Caki2 (cell line): ENCODE measurements around the gene ACOXL. TPM values are rescaled to one million over a fixed set of nuclear protein-coding genes. Genes with fewer than 3 reads are reported as not detected.

Experiments used
- DNase-seq: peaks from one replicate; pipeline ENCODE4 v3.0.0-alpha.2; 2015; ENCODE audit warnings: low read depth
- in situ Hi-C: cut with HindIII; loops from 2 replicates; pipeline ENCODE4 v1.10.0; 2016; ENCODE audit warnings: low sequenced_read_pairs, low pct_unique_long_range_greater_than_20kb, mixed read lengths
- total RNA-seq: library from RNA; depleted of rRNA; stranded (reverse); fragments of >200 nt; shearing (Covaris generic); gene quantifications from 2 replicates; pipeline ENCODE4 v1.2.3, GENCODE V29; 2014; ENCODE audit warnings: low replicate concordance; rRNA removed

The ACOXL gene
- total RNA-seq, 1 experiment from 2014 or later = not detected

- DNase-seq = no peak
- in situ Hi-C loops = no loop called here
Observed at GRCh38 chr2:111154758-111155157, 422.4 kb downstream of the ACOXL start.

DNA sequence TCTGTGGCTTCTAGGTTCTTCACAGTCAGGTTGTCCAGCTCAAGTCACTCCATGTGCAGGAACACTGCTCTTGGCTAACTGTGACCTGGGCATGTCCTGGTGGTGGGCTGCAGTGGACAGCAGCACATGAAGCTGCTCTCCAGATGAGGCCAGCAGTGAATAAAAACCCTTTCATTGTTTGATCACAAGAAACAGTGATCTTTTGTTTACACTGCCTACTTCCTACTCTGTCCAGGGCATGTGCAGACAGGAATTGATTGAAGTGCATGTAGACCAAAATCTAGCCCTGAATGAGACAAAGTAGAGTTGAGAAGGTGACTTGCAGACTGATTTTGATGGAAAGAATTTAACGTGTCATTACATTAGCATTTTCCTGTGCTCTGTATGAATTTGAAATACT lies 423.2 kb downstream of the ACOXL start:
- DNase-seq = no peak
- in situ Hi-C loops = no loop called here

DNA sequence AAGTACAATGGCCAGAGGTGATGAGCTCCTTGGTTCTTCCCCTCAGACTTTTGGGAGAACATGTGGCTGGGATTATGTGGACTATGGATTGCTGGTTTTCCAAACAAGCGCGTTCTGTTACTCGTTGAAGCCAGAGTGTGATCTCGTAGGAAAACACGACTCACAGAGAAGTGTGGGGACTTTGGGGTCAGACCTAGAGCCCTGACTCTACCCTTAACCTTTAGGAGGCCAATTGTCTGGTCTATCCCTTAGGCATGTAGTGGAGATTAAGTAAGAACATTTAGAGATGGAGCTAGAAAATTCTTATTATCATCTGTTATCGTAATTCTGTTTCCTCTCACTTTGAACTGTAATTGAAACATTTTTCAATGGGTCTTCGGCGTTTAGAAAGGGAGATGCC lies 424.2 kb downstream of the ACOXL start:
- no peak for DNase-seq
- in situ Hi-C loops = no loop called here

- no peak for DNase-seq
- in situ Hi-C loops = no loop called here
Observed at GRCh38 chr2:111157071-111157661, 424.8 kb downstream of the ACOXL start.

DNA sequence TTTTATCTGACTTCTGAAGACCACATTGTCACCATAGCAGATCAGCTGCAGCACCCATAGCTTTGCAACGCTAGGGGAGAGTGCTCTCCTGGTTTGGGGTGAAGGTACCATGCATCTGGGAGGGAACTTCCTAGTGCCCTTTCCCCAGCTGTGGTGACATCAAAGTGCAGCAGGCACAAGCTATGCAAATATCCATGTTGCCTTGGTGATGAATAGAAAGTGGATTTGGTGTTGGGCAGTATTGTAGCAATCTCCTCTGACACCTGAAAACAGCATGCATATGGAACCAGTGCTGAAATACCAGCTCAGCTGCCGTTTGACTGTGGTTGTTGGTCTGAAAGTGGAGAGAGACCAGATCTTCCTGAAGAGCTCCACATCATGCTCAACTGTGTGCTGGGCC lies 425.4 kb downstream of the ACOXL start:
- in situ Hi-C loops = no loop called here

DNA sequence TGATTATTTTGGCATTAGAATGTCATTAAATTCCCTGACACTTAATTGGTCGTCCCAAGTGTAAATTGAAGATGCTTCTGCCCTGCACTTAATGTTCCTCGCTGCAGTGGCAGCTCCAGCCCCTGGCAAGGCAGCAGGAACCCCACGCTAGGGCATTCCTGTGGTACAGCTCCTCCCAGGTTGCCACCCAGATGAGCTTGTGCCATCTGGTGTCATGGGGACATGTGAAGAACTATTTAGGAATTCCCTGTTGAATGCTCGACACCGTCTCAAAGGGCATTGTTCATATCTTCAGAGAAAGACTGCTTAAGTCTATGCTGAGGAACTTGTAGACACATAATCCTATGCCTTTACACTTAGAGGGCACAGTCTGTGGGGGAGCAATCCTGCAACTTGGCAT lies 427.3 kb downstream of the ACOXL start:
- in situ Hi-C loops = no loop called here
- DNase-seq = no peak

More for the DNA sequence above, 425.4 kb downstream of the ACOXL start:
- no peak for DNase-seq

DNA sequence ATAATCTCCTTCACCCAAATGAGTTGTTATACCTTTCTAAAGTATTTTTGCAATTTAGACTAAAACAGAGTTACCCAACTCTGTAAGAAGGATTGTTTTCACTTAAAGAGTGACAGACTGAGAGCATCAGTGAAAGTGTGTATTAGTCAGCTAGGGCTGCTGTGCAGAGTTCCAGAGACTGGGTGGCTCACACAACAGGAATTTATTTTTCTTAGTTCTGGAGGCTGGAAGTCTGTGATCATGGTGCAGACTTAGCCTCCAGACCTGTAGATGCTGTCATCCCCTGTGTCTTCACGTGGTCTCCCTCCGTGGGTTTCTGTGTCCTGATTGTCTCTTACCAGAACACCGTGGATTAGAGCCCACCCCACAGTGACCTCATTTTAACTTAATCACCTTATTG lies 428.4 kb downstream of the ACOXL start:
- peak; percentile 29 for DNase-seq
- in situ Hi-C loops = no loop called here

- no peak for DNase-seq
- in situ Hi-C loops = no loop called here
Observed at GRCh38 chr2:111161971-111162370, 429.6 kb downstream of the ACOXL start.

- no peak for DNase-seq
Observed at GRCh38 chr2:111162718-111163331, 430.5 kb downstream of the ACOXL start.

DNA sequence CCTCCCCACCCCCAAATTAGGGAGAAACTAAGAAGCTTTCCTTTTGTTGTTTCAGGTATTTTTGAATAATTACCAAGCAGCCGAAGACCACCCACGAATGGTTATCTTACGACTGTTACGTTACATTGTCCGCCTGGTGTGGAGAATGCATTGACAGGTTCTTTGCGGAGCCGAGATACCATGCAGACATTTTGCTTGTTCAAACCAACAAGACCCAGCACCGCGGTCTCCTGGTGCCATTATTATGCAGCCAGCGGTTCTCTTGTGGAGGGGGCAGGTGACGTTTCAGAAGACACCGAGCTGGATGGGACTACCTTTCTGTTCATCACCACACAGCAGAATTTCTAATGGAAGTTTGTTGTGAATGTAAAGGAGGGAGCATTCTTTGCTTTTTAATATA lies 431.7 kb downstream of the ACOXL start:
- in situ Hi-C loops = no loop called here
- no peak for DNase-seq

More at GRCh38 chr2:111162718-111163331, 430.5 kb downstream of the ACOXL start:
- in situ Hi-C loops = no loop called here

- in situ Hi-C loops = no loop called here
- DNase-seq = no peak
Observed at GRCh38 chr2:111165084-111165483, 432.7 kb downstream of the ACOXL start.

DNA sequence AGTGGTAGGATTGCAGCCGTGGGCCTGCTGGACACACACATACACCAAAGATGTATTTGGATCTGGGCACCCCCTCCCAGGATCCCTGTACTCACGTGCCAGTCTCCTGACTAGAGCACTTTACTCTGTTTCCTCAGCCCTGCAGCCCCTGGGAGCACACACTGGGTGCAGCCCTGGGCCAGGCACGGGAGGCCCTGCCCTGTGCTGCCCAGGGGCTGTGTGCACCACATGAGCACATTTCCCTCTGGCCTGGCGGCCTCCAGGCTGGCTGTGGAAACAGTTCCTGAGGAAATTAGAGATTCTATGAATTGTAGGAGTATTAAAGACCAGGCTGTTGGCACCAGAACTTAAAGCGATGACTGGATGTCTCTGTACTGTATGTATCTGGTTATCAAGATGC lies 433.7 kb downstream of the ACOXL start:
- no peak for DNase-seq
- in situ Hi-C loops = no loop called here

DNA sequence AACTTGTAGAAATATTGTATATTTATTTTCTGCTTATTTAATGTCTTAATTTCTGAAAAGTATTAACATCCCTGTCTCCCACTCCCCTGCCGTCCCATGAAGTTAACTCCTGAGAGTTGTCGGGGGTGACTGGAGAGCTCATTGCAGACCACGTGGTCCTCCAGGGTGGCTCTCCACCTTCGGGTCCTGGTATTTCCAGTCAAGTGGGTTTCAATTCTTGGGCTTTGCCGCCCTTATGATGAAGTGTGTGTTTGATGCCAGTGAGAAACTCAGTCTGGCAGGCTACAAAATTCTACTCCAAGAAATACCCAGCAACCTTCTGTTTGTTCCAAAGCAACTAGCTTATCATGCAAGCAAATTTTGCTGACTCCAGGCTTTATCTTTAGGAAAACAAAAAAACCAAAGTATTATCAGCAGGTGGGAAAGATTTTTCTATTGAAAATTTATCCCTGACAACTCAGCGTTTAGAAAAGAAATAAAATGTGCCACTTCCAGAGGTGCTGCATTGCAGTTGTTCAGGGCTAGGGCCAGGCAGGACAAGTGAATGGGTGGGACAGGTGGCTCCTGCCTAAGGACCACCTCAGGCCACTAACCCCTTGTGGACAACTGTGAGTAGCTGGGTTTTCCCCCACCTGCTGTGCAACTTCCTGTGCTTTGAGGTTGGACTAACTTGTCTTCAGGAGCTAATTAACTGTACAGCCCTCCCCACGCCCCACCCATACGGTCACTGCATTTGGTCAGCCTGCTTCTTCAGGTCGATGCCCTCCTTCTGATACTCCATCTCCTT lies 434.9 kb downstream of the ACOXL start:
- in situ Hi-C loops = no loop called here
- no peak for DNase-seq

- in situ Hi-C loops = no loop called here
- DNase-seq = no peak
Observed at GRCh38 chr2:111167863-111168162, 435.4 kb downstream of the ACOXL start.

Other genes starting within 250 kb of the ACOXL start
- gene RGPD6, start 155.4 kb upstream of the ACOXL start, total RNA-seq = 12.0 and 22.5 TPM in 2 replicates
- gene BUB1, start 54.5 kb upstream of the ACOXL start, total RNA-seq = 76.6 and 93.2 TPM in 2 replicates